HL-60 (cell line): ENCODE measurements around the gene TRIO.
"Not testable (repeated sequence)": the region's sequence is repeated elsewhere in the genome, so short reads cannot be mapped to it uniquely, and the experiment has no call there.

Source experiments
- DNase-seq, 2 experiments: peaks; one replicate each; pipeline ENCODE4 v3.0.0-alpha.2; 2010 to 2020; ENCODE audit warnings: low read depth in 1 of 2, low spot score in 1 of 2
- H3K27ac ChIP-seq: fragments of 250-450 bp; sonication (Bioruptor Pico); replicated peaks from 2 replicates; pipeline ENCODE4 v1.5.1; 2020; ENCODE audit warnings: mild to moderate bottlenecking, moderate library complexity
- H3K27me3 ChIP-seq: fragments of 250-450 bp; sonication (Bioruptor Pico); 2 replicates; pipeline ENCODE4 v1.5.1; 2021; ENCODE audit warnings: mild to moderate bottlenecking, moderate library complexity; ENCODE audit not compliant: insufficient read depth, poor library complexity, severe bottlenecking
- H3K4me3 ChIP-seq: replicated peaks from 2 replicates; pipeline ENCODE4 v1.5.1; 2011; ENCODE audit warnings: mild to moderate bottlenecking, control low read depth, low read length; ENCODE audit not compliant: insufficient read depth
- CTCF ChIP-seq: IDR thresholded peaks from one replicate; pipeline ENCODE4 v1.5.1; 2011; ENCODE audit warnings: low read length, control low read depth, inconsistent platforms; ENCODE audit not compliant: insufficient read depth
- GABPA ChIP-seq: IDR thresholded peaks from 2 replicates; pipeline ENCODE4 v1.6.1; 2012; ENCODE audit warnings: low read depth
- POLR2AphosphoS5 ChIP-seq: IDR thresholded peaks from 2 replicates; pipeline ENCODE4 v1.6.1; 2012; ENCODE audit warnings: low read depth
- REST ChIP-seq: IDR thresholded peaks from 2 replicates; pipeline ENCODE4 v1.6.1; 2012; ENCODE audit warnings: low read depth; ENCODE audit not compliant: insufficient replicate concordance
- SPI1 ChIP-seq: IDR thresholded peaks from 2 replicates; pipeline ENCODE4 v1.6.1; 2012; ENCODE audit warnings: low read depth, mild to moderate bottlenecking, borderline replicate concordance

Gene TRIO

GRCh38 chr5:14431534-14431933 is 288.4 kb downstream of the TRIO start:
- Histone ChIP-seq H3K27ac (no peak overlapping the region), H3K27me3 (no peaks in the 10 kb centered on the region), H3K4me3 (no peak overlapping the region)
- no peak for DNase-seq
- no peak for TF ChIP-seq GABPA

- no peak for TF ChIP-seq CTCF
- no peak for TF ChIP-seq REST
- TF ChIP-seq POLR2AphosphoS5, result no peak
- TF ChIP-seq GABPA, result no peak
- no peak for TF ChIP-seq SPI1
- H3K4me3 ChIP-seq, result no peak overlapping the region
- no peak for DNase-seq
- H3K27me3 ChIP-seq, result no peaks in the 10 kb centered on the region
- no peak overlapping the region for H3K27ac ChIP-seq
Measured at GRCh38 chr5:14432931-14433589, 289.9 kb downstream of the TRIO start.

- no peak for DNase-seq
- Histone ChIP-seq H3K27me3 (no peaks in the 10 kb centered on the region), H3K27ac (no peak overlapping the region), H3K4me3 (no peak overlapping the region)
- TF ChIP-seq SPI1 (no peak), POLR2AphosphoS5 (no peak), GABPA (no peak), REST (no peak), CTCF (no peak)
Measured at GRCh38 chr5:14435481-14435880, 292.3 kb downstream of the TRIO start.

- not testable (repeated sequence) for H3K27me3 ChIP-seq, DNase-seq, H3K27ac ChIP-seq, H3K4me3 ChIP-seq
Measured at GRCh38 chr5:14436122-14436521, 293.0 kb downstream of the TRIO start.
